Heart left ventricle (tissue), 16 donors: ENCODE data around the gene PLRG1. TPM values are rescaled to one million over a fixed set of nuclear protein-coding genes. Genes with fewer than 3 reads are reported as not detected.
"Not testable (repeated sequence)": the region's sequence is repeated elsewhere in the genome, so short reads cannot be mapped to it uniquely, and the experiment has no call there.

Experiments
- ATAC-seq, 4 donors: fragments of 200-7000 bp; cut with Tn5 transposase; one replicate each; pipeline ENCODE4 v1.9.1; 2020 to 2022; ENCODE audit warnings: moderate library complexity in 4 of 4, mild to moderate bottlenecking in 3 of 4, moderate number of reproducible peaks in 1 of 4
- DNase-seq, 5 donors: peaks; one replicate each; pipeline ENCODE4 v3.0.0-alpha.2; 2020
- H3K27ac ChIP-seq, 12 donors: fragments of 200-600 bp; sonication (generic) in 4 of 12; one replicate each; pipeline versions ENCODE4 v1.5.0 to v1.8.0; 2016 to 2022; ENCODE audit warnings: mild to moderate bottlenecking in 2 of 12
- H3K27me3 ChIP-seq, 9 donors: fragments of 200-600 bp; sonication (generic) in 2 of 9; one replicate each; pipeline versions ENCODE4 v1.5.1 to v1.8.0; 2016 to 2022; ENCODE audit warnings: mild to moderate bottlenecking in 3 of 9
- H3K36me3 ChIP-seq, 9 donors: fragments of 200-600 bp; sonication (generic) in 2 of 9; one replicate each; pipeline versions ENCODE4 v1.5.0 to v1.8.0; 2018 to 2022; ENCODE audit warnings: mild to moderate bottlenecking in 2 of 9
- H3K4me1 ChIP-seq, 12 donors: fragments of 200-600 bp; sonication (generic) in 4 of 12; one replicate each; pipeline versions ENCODE4 v1.5.0 to v1.8.0; 2016 to 2022; ENCODE audit warnings: mild to moderate bottlenecking in 3 of 12
- H3K4me3 ChIP-seq, 12 donors: fragments of 200-600 bp; sonication (generic) in 4 of 12; one replicate each; pipeline versions ENCODE4 v1.5.0 to v1.8.0; 2017 to 2022; ENCODE audit warnings: mild to moderate bottlenecking in 9 of 12, moderate library complexity in 4 of 12
- H3K9me3 ChIP-seq, 12 donors: fragments of 200-600 bp; sonication (generic) in 4 of 12; one replicate each; pipeline versions ENCODE4 v1.5.0 to v1.8.0; 2016 to 2022; ENCODE audit warnings: mild to moderate bottlenecking in 1 of 12
- POLR2A ChIP-seq, 2 donors: fragments of 450-650 bp; IDR thresholded peaks; one replicate each; pipeline ENCODE4 v1.6.1; 2017; ENCODE audit warnings: antibody characterized with exemption in 2 of 2, mild to moderate bottlenecking in 2 of 2, moderate library complexity in 2 of 2
- WGBS, 4 donors: extraction: QIAGEN DNeasy Blood & Tissue Kit in 2 of 4; methylation state at CpG; one replicate each; pipeline versions ENCODE4 v1.1.5 to v1.1.7; 2013 to 2018; 5-methylcytosine and 5-hydroxymethylcytosine counted together
- intact Hi-C, 10 donors: fragments of 100-400 bp; cut with DNase I; formaldehyde crosslinking; loops; one replicate each; pipeline versions ENCODE4 v1.11.1 to v1.14.2; 2022
- long read RNA-seq, 3 donors: library from polyadenylated mRNA; unstranded; transcript quantifications; one replicate each; pipeline ENCODE4 v2.0.0, GENCODE V29; 2020 to 2021
- polyA plus RNA-seq, 2 donors: library from polyadenylated mRNA; stranded (reverse); fragments of 200-250 nt; gene quantifications; one replicate each; pipeline ENCODE4 v1.2.3, GENCODE V29; 2013
- total RNA-seq, 9 donors: library from RNA; depleted of rRNA in 2 of 9; stranded (reverse); fragments of >200 nt in 2 of 9; fragmentation: NEBNext Ultra II Directional in 3 of 9; extraction: Animal tissue kit (Norgen Biotek cat#: 25700) in 3 of 9; gene quantifications; one replicate each; pipeline versions ENCODE4 v1.1.0 to v1.2.4, GENCODE V29; 2016 to 2023
- TF ChIP-seq, protein P1 (sequence below), 12 donors: fragments of 200-600 bp; sonication (generic) in 4 of 12; IDR thresholded peaks; one replicate each; pipeline versions ENCODE4 v1.5.0 to v1.8.0; 2018 to 2022; ENCODE audit warnings: antibody characterized with exemption in 12 of 12, mild to moderate bottlenecking in 5 of 12
- donor health status: ischemic (EF 13 %, LVEDD 7.1; RV severe dilation, severe dysfunction).
- donor health status: healthy with polysubstance abuse.
- donor health status: DM: no; HTN: yes; CAD: no.
- donor health status: DM: no; HTN: no; CAD: no.
- donor health status: ischemic (EF 25% LVEDD 6.9; RV normal size, moderate dysfunction).
- donor health status: ischemic (EF 25% LVEDD 5.7; RV mildly dilated, moderate dysfunction).
- donor health status: healthy.
- donor health status: DM: yes; HTN: yes; CAD: no.
- donor health status: ischemic (EF 35%, LVEDD 5.7; RV mildly dilated, moderate dysfunction).
- donor health status: nonischemic (EF 11% LVEDD 7.7; RV severe dilation, severe dysfunction).
- donor health status: DM: yes; HTN: yes; CAD: no.
- donor health status: PGD.
- donor health status: ischemic (EF 29% LVEDD 5.4; RV normal size, mild dysfunction).
- donor health status: nonischemic (EF 23%, LVEDD 6.1; RV moderate dilation, normal function).

PLRG1 gene
- 10 to 100 TPM; 26.2 to 52.3 (median 40.5) TPM for total RNA-seq
- 10 to 100 TPM; 25.4 to 40.9 TPM for polyA plus RNA-seq
- long read RNA-seq, donor 1, transcript PLRG1-202 (15 exons, 3,351 nt) = major isoform, 27 of 32 reads
- long read RNA-seq, donor 1, partial matches to known transcripts = 4 of 32 reads
- long read RNA-seq, donor 1, other reads (novel, unspliced or antisense) = 0 of 32 reads
- long read RNA-seq, donor 2, transcript PLRG1-202 (15 exons, 3,351 nt) = major isoform, 152 of 174 reads
- long read RNA-seq, donor 2, partial matches to known transcripts = 7 of 174 reads
- long read RNA-seq, donor 2, other reads (novel, unspliced or antisense) = 12 of 174 reads
- long read RNA-seq, donor 3, transcript PLRG1-202 (15 exons, 3,351 nt) = major isoform, 18 of 22 reads
- long read RNA-seq, donor 3, partial matches to known transcripts = 1 of 22 reads
- long read RNA-seq, donor 3, other reads (novel, unspliced or antisense) = 3 of 22 reads

DNA sequence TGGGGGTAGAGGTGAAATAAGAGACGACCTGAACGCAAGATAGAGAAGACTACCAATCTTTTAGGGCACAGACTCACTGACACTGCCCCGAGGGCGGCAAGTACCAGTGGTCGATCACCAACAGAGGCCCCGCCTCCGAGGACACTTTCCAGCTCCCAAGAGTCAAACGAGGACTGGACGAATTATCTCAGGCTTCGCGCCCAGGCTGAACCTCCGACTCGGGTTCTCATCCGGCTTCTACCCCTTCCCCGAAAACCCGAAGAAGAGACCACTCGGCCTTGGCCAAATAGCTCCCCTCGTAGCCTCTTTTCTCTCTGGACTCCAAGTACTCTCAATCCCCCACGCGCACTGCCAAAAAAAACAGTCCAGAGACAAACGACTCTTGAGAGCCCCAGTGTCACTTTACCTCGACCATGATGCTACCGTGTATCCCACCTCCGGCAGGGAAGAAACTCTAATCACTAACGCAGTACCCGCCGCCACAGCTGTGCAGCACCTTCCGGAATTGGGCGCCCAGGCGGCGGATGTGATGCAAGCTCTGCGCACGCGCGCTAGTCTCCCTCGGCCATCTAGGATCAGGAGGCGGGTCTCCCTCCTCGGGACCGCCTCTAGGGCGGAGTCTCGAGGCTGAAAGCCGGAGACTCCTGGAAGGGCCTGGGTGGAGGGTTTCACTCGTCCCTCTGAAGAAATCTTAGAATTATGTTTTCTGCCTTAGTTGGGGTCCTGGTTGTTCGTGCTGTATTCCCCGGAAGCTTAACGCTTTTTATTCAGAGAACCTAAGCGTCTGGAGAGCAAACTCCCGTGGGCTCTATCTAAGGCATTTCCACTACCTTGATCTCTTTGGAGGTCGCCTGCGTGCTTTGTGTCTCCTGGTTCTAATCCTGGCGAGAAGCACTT, at the start of gene PLRG1:
Gene PLRG1 (minus strand): TSS at position 507 of the 897 bp plus-strand sequence. CDS start 92 bp downstream, at position 415.
- no peaks in the 10 kb centered on the region for H3K9me3 ChIP-seq
- DNase-seq (peak; percentile 95 to 98 (median 96)), ATAC-seq (peak; percentile 98 to 100 (median 100))
- H3K4me3 ChIP-seq = peak within 1 kb of the TSS; percentile 56 to 91 (median 72)
- intact Hi-C loops = loop anchor here in 8 of 10 donors (5.0 to 10.0 kb wide), 6 partner anchors 67 to 825 kb away; partner anchors contain the start of gene MAP9 (in 2 of the 8)
- H3K4me1 ChIP-seq = peaks cover 5 to 29% (median 15%) of the 10 kb centered on the region in 12 donors
- H3K36me3 ChIP-seq = peaks cover 3 to 33% (median 29%) of the 10 kb centered on the region in 9 donors
- WGBS, 4 donors = 0 to 1% (median 0%) methylated on average over 49 to 51 of the region's 51 CpGs
- no peaks in the 10 kb centered on the region for H3K27me3 ChIP-seq
- TF ChIP-seq, protein P1, sequence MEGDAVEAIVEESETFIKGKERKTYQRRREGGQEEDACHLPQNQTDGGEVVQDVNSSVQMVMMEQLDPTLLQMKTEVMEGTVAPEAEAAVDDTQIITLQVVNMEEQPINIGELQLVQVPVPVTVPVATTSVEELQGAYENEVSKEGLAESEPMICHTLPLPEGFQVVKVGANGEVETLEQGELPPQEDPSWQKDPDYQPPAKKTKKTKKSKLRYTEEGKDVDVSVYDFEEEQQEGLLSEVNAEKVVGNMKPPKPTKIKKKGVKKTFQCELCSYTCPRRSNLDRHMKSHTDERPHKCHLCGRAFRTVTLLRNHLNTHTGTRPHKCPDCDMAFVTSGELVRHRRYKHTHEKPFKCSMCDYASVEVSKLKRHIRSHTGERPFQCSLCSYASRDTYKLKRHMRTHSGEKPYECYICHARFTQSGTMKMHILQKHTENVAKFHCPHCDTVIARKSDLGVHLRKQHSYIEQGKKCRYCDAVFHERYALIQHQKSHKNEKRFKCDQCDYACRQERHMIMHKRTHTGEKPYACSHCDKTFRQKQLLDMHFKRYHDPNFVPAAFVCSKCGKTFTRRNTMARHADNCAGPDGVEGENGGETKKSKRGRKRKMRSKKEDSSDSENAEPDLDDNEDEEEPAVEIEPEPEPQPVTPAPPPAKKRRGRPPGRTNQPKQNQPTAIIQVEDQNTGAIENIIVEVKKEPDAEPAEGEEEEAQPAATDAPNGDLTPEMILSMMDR (IDR thresholded peaks at IDR 0.05) = peak in 6 of 12 donors; percentile 26 to 48 (median 44)
- peak in 1 of 2 donors; percentile 75 for TF ChIP-seq POLR2A (IDR thresholded peaks at IDR 0.05)
- peak within 1 kb of the TSS; percentile 25 to 90 (median 78) for H3K27ac ChIP-seq

DNA sequence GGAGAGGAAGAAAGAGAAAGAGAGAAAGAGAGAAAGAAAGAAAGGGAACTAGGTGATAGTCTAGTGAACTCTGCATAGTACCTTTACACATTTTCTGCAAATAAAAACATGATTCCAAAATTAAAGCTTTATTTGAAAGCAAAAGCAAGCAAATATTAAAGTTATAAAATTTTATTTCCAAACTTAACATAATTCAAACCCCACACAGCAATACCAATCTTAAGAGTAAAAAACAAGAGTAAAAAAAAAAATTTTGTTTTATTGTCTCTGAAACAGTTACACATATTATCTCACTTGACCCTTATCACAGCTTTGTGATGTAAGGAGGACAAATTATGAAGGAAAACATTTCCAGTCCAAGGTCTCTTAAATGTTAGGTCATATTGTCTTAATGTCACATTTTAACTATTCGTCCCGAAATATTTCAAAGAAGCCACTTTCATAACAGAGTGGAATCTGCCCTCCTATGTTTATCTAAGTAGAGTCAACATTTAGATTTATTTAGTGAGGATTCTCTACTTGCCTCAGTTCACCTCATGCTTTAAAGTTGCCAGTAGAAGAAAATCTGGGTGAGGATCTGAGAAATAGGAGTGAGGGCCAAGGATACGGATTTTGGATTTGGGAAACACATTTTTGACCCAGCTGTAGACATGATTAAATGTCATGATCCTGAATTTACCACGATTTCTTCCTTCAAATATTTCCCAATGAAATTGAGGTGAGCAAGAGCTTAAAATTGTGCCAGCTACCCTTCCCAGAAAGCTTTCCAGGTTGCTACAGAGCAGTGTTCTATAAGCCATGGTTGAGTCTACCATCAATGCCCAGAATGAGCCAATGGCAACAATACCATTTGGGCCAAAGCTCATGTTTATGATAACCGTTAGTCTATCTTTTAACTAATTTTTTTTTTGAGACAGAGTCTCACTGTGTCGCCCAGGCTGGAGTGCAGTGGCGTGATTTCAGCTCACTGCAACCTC, 47.9 kb upstream of the PLRG1 start:
- no peak for ATAC-seq
- 78 to 86% (median 81%) methylated on average over 7 of the region's 7 CpGs for WGBS, 4 donors

DNA sequence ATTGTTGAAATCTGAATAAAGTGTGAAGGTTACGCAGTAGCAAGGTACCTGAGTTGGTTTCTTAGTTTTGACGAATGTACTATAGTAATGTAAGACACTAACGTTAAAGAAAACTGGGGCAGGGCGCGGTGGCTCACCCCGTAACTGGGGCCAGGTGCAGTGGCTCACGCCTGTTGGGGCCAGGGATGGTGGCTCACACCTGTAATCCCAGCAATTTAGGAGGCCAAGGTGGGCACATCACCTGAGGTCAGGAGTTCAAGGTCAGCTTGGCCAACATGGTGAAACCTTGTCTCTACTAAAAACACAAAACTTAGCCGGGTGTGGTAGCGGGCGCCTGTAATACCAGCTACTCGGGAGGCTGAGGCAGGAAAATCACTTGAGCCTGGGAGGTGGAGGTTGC, 47.1 kb upstream of the PLRG1 start:
- ATAC-seq, H3K36me3 ChIP-seq, intact Hi-C loops, H3K27ac ChIP-seq, H3K9me3 ChIP-seq, H3K27me3 ChIP-seq, H3K4me1 ChIP-seq, H3K4me3 ChIP-seq, DNase-seq: not testable (repeated sequence)
- 89 to 92% (median 92%) methylated on average over 11 of the region's 11 CpGs for WGBS, 4 donors

More for the DNA sequence above, 47.9 kb upstream of the PLRG1 start:
- no peak overlapping the region for H3K27ac ChIP-seq
- H3K36me3 ChIP-seq = no peaks in the 10 kb centered on the region
- peaks cover 0 to 2% (median 0%) of the 10 kb centered on the region in 9 donors for H3K27me3 ChIP-seq
- no peak overlapping the region for H3K4me3 ChIP-seq
- intact Hi-C loops = no loop called here
- DNase-seq = no peak
- TF ChIP-seq, protein P1 (IDR thresholded peaks at IDR 0.05) = no peak
- H3K9me3 ChIP-seq = no peaks in the 10 kb centered on the region
- no peaks in the 10 kb centered on the region for H3K4me1 ChIP-seq

DNA sequence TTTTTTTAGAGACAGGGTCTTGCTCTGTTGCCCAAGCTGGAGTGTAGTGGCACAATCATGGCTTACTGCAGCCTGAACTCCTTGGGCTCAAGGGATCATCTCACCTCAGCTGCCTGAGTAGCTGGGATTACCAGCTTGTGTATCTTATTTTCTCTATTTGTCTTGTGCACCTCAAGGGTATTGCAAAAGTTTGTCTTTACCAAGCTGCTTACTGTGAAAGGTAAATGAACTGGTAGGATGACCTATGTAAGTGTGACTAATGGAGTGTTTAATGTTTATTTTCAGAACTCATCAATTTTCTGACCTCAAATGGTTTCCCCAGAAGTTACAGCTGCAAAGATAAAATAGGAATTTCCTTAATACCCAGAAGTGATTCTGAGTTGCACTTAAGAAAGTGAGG, 45.6 kb upstream of the PLRG1 start:
- no peak for ATAC-seq
- no peak for TF ChIP-seq POLR2A (IDR thresholded peaks at IDR 0.05)
- TF ChIP-seq, protein P1 (IDR thresholded peaks at IDR 0.05) = no peak
- H3K9me3 ChIP-seq = no peaks in the 10 kb centered on the region

DNA sequence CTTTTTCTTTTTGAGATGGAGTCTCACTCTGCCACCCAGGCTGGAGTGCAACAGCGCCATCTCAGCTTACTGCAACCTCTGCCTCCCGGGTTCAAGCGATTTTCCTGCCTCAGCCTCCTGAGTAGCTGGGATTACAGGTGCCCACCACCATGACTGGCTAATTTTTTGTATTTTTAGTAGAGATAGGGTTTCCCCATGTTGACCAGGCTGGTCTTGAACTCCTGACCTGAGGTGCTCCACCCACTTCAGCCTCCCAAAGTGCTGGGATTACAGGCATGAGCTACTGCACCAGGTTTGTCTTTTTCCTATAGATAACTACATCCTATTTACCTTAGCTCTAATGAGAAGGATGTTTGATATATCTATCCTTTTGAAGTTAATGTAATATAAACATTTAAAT, 44.1 kb upstream of the PLRG1 start:
- H3K4me3 ChIP-seq, intact Hi-C loops: not testable (repeated sequence)
- WGBS, 4 donors = 84 to 88% (median 86%) methylated on average over 3 of the region's 3 CpGs

More for the DNA sequence above, 45.6 kb upstream of the PLRG1 start:
- intact Hi-C loops = no loop called here
- DNase-seq = no peak
- Histone ChIP-seq H3K27me3 (peaks cover 0 to 2% (median 0%) of the 10 kb centered on the region in 9 donors), H3K36me3 (no peaks in the 10 kb centered on the region), H3K4me1 (no peaks in the 10 kb centered on the region), H3K4me3 (no peak overlapping the region), H3K27ac (no peak overlapping the region)

More for the DNA sequence above, 44.1 kb upstream of the PLRG1 start:
- not testable (repeated sequence) for H3K9me3 ChIP-seq, H3K36me3 ChIP-seq, DNase-seq, H3K4me1 ChIP-seq, H3K27ac ChIP-seq, ATAC-seq
- H3K27me3 ChIP-seq = peaks cover 0 to 14% (median 2%) of the 10 kb centered on the region in 9 donors
